H1 (cell line): ENCODE data around the gene TMPRSS9. TPM values are rescaled to one million over a fixed set of nuclear protein-coding genes. Genes with fewer than 3 reads are reported as not detected.

Experiments used
- CTCF ChIA-PET: fragments of 300-600 bp; sonication (Branson Sonifier 250); formaldehyde crosslinking; loops from one replicate; lab custom pipeline; 2021; ENCODE audit not compliant: partially characterized antibody; lab: Charles Lee
- POLR2A ChIA-PET: fragments of 300-600 bp; sonication (Branson Sonifier 250); formaldehyde crosslinking; loops from one replicate; lab custom pipeline; 2021; ENCODE audit warnings: inconsistent platforms; ENCODE audit not compliant: partially characterized antibody; lab: Charles Lee
- DNase-seq, 2 experiments: peaks; one replicate each; pipeline versions ENCODE4 v3.0.0 to v3.0.0-alpha.2; 2010 to 2022; ENCODE audit warnings: low spot score in 2 of 2, low read depth in 1 of 2, mixed read lengths in 1 of 2
- FAIRE-seq: peaks from 2 replicates; lab custom pipeline; 2011; peaks lifted over from hg19 to GRCh38; lab: Jason Lieb, UNC
- H2AFZ ChIP-seq: 2 replicates; pipeline ENCODE4 v1.8.1; 2012; ENCODE audit warnings: low read length, inconsistent platforms
- H2AK5ac ChIP-seq: 2 replicates; pipeline ENCODE4 v1.6.1; 2013; ENCODE audit warnings: low read depth, low read length
- H2BK120ac ChIP-seq: replicated peaks from 2 replicates; pipeline ENCODE3; 2013; ENCODE audit warnings: low read depth, low read length, inconsistent platforms
- H2BK12ac ChIP-seq: 2 replicates; pipeline ENCODE4 v1.6.1; 2013; ENCODE audit warnings: low read depth, low read length
- H2BK15ac ChIP-seq: 2 replicates; pipeline ENCODE4 v1.6.1; 2013; ENCODE audit warnings: low read length
- H2BK20ac ChIP-seq: 2 replicates; pipeline ENCODE4 v1.6.1; 2013; ENCODE audit warnings: low read length
- H2BK5ac ChIP-seq: 2 replicates; pipeline ENCODE4 v1.6.1; 2013; ENCODE audit warnings: low read depth, low read length
- H3K14ac ChIP-seq: 2 replicates; pipeline ENCODE4 v1.6.1; 2013; ENCODE audit warnings: inconsistent platforms; ENCODE audit not compliant: insufficient read length
- H3K18ac ChIP-seq: 2 replicates; pipeline ENCODE4 v1.6.1; 2013; ENCODE audit warnings: low read length; ENCODE audit errors: extremely low read depth
- H3K23ac ChIP-seq: 2 replicates; pipeline ENCODE4 v1.6.1; 2013; ENCODE audit warnings: inconsistent platforms; ENCODE audit not compliant: insufficient read length
- H3K23me2 ChIP-seq: 2 replicates; pipeline ENCODE4 v1.6.1; 2013; ENCODE audit warnings: low read depth, low read length
- H3K27ac ChIP-seq: 2 replicates; pipeline ENCODE4 v1.6.1; 2011; ENCODE audit warnings: low read depth, low read length, inconsistent platforms
- H3K27me3 ChIP-seq, 4 experiments: replicated peaks in 1 of 4; 1 replicate in 1 of 4; 2 replicates in 3 of 4; pipeline versions ENCODE4 v1.6.1 to v1.8.1; 2011 to 2013; ENCODE audit warnings: low read length in 3 of 4, mild to moderate bottlenecking in 3 of 4, inconsistent platforms in 2 of 4, mixed read lengths in 2 of 4, moderate library complexity in 1 of 4; ENCODE audit not compliant: control insufficient read depth in 3 of 4, insufficient read depth in 3 of 4; ENCODE audit errors: extremely low read depth in 1 of 4
- H3K36me3 ChIP-seq, 4 experiments: 2 replicates each; pipeline versions ENCODE4 v1.6.1 to v1.8.1; 2011 to 2013; ENCODE audit warnings: mild to moderate bottlenecking in 4 of 4, low read length in 3 of 4, moderate library complexity in 2 of 4, control low read depth in 1 of 4, inconsistent platforms in 1 of 4; ENCODE audit not compliant: insufficient read depth in 4 of 4, control insufficient read depth in 2 of 4
- H3K4ac ChIP-seq: replicated peaks from 2 replicates; pipeline ENCODE3; 2013; ENCODE audit warnings: low read length, low read depth, mixed read lengths, inconsistent platforms; ENCODE audit not compliant: insufficient read length
- H3K4me1 ChIP-seq, 4 experiments: replicated peaks in 1 of 4; 1 replicate in 1 of 4; 2 replicates in 3 of 4; pipeline versions ENCODE4 v1.6.1 to v1.8.1; 2011 to 2013; ENCODE audit warnings: low read length in 3 of 4, inconsistent platforms in 2 of 4, mixed read lengths in 1 of 4; ENCODE audit not compliant: insufficient read depth in 4 of 4, control insufficient read depth in 3 of 4
- H3K4me2 ChIP-seq, 2 experiments: 2 replicates each; pipeline versions ENCODE4 v1.6.1 to v1.8.1; 2011 to 2013; ENCODE audit warnings: low read depth in 2 of 2, low read length in 2 of 2, control low read depth in 1 of 2, inconsistent platforms in 1 of 2, mild to moderate bottlenecking in 1 of 2; ENCODE audit not compliant: insufficient read depth in 1 of 2
- H3K4me3 ChIP-seq, 4 experiments: fragments of 200-600, 300-600 bp in 1 of 4; sonication (generic), shearing (Covaris generic), sonication (Bioruptor Twin) in 1 of 4; 2 replicates each; pipeline versions ENCODE4 v1.5.1 to v1.8.1; 2011 to 2016; ENCODE audit warnings: low read length in 4 of 4, low read depth in 3 of 4, control low read depth in 2 of 4, inconsistent platforms in 2 of 4, mild to moderate bottlenecking in 2 of 4, mixed read lengths in 1 of 4, moderate library complexity in 1 of 4; ENCODE audit not compliant: insufficient read depth in 2 of 4; ENCODE audit errors: extremely low read depth in 1 of 4
- H3K56ac ChIP-seq: replicated peaks from 2 replicates; pipeline ENCODE3; 2013; ENCODE audit warnings: low read depth, mild to moderate bottlenecking, mixed read lengths, low read length, inconsistent platforms; ENCODE audit not compliant: insufficient read length
- H3K79me1 ChIP-seq: 2 replicates; pipeline ENCODE4 v1.6.1; 2013; ENCODE audit warnings: low read depth, low read length, control low read depth
- H3K79me2 ChIP-seq, 2 experiments: 2 replicates each; pipeline versions ENCODE4 v1.6.1 to v1.8.1; 2012 to 2013; ENCODE audit warnings: low read length in 2 of 2, mild to moderate bottlenecking in 2 of 2, inconsistent platforms in 1 of 2; ENCODE audit not compliant: insufficient read depth in 2 of 2, control insufficient read depth in 1 of 2
- H3K9ac ChIP-seq, 4 experiments: replicated peaks in 1 of 4; 1 replicate in 1 of 4; 2 replicates in 3 of 4; pipeline versions ENCODE4 v1.6.1 to v1.8.1; 2011 to 2013; ENCODE audit warnings: low read depth in 3 of 4, low read length in 3 of 4, control low read depth in 2 of 4, mild to moderate bottlenecking in 2 of 4, moderate library complexity in 2 of 4, inconsistent platforms in 1 of 4; ENCODE audit errors: extremely low read depth in 1 of 4
- H3K9me3 ChIP-seq, 2 experiments: 2 replicates each; pipeline versions ENCODE4 v1.6.1 to v1.8.1; 2012 to 2013; ENCODE audit warnings: mild to moderate bottlenecking in 2 of 2, moderate library complexity in 2 of 2, control low read depth in 1 of 2, inconsistent platforms in 1 of 2, low read depth in 1 of 2, low read length in 1 of 2, mixed read lengths in 1 of 2; ENCODE audit not compliant: insufficient read depth in 2 of 2
- H4K20me1 ChIP-seq, 2 experiments: replicated peaks in 1 of 2; 2 replicates each; pipeline versions ENCODE3 to v1.8.1; 2011 to 2013; ENCODE audit warnings: inconsistent platforms in 2 of 2, low read length in 2 of 2, mild to moderate bottlenecking in 1 of 2; ENCODE audit not compliant: insufficient read depth in 2 of 2, control insufficient read depth in 1 of 2
- H4K5ac ChIP-seq: 2 replicates; pipeline ENCODE4 v1.6.1; 2013; ENCODE audit warnings: low read length, low read depth, mixed read lengths, inconsistent platforms; ENCODE audit not compliant: insufficient read length
- H4K8ac ChIP-seq: 2 replicates; pipeline ENCODE4 v1.8.0; 2013; ENCODE audit warnings: mild to moderate bottlenecking, moderate library complexity, low read length, inconsistent platforms; ENCODE audit not compliant: insufficient read depth; ENCODE audit errors: extremely low read depth
- H4K91ac ChIP-seq: replicated peaks from 2 replicates; pipeline ENCODE3; 2013; ENCODE audit warnings: low read length, mixed read lengths, inconsistent platforms; ENCODE audit not compliant: insufficient read length
- ASH2L ChIP-seq: fragments of 200-600, 300-600 bp; sonication (generic); IDR thresholded peaks from one replicate; pipeline ENCODE4 v1.7.1; 2017; ENCODE audit warnings: low read length
- CBX8 ChIP-seq: fragments of 300-800, 300-1000 bp; sonication (generic); IDR thresholded peaks from 2 replicates; pipeline ENCODE4 v1.7.1; 2016; ENCODE audit warnings: low read depth, low read length, borderline replicate concordance
- CHD1 ChIP-seq: IDR thresholded peaks from 2 replicates; pipeline ENCODE4 v1.6.1; 2012; ENCODE audit warnings: low read depth, low read length, improper control_type of control experiment
- GABPA ChIP-seq: IDR thresholded peaks from 2 replicates; pipeline ENCODE4 v1.6.1; 2011; ENCODE audit warnings: mild to moderate bottlenecking, low read length, moderate library complexity, borderline replicate concordance; ENCODE audit not compliant: insufficient read depth
- JUND ChIP-seq: IDR thresholded peaks from 2 replicates; pipeline ENCODE4 v1.6.1; 2011; ENCODE audit warnings: mild to moderate bottlenecking, improper control_type of control experiment, low read length
- KDM1A ChIP-seq: fragments of 200-600, 300-600 bp; sonication (generic); IDR thresholded peaks from 2 replicates; pipeline ENCODE4 v1.7.1; 2016; ENCODE audit warnings: mild to moderate bottlenecking, low read length, borderline replicate concordance
- KDM4A ChIP-seq: IDR thresholded peaks from one replicate; pipeline ENCODE4 v1.7.1; 2012; ENCODE audit warnings: low read depth, mild to moderate bottlenecking, moderate library complexity, low read length, inconsistent platforms; ENCODE audit not compliant: severe bottlenecking
- POLR2A ChIP-seq, 2 experiments: IDR thresholded peaks; 1 replicate in 1 of 2; 2 replicates in 1 of 2; pipeline ENCODE4 v1.6.1; 2011; ENCODE audit warnings: low read depth in 2 of 2, low read length in 2 of 2, mild to moderate bottlenecking in 2 of 2; ENCODE audit errors: control extremely low read depth in 1 of 2
- RAD21 ChIP-seq, 2 experiments: IDR thresholded peaks in 1 of 2; conservative IDR thresholded peaks in 1 of 2; 2 replicates each; pipeline ENCODE4 v1.6.1; 2011; ENCODE audit warnings: low read depth in 2 of 2, low read length in 2 of 2, improper control_type of control experiment in 1 of 2, inconsistent platforms in 1 of 2, mild to moderate bottlenecking in 1 of 2, moderate library complexity in 1 of 2
- RFX5 ChIP-seq: IDR thresholded peaks from 2 replicates; pipeline ENCODE4 v1.6.1; 2011; ENCODE audit warnings: low read depth, low read length, improper control_type of control experiment, borderline replicate concordance
- RNF2 ChIP-seq: fragments of 200-900, 300-1000 bp; sonication (generic); IDR thresholded peaks from 2 replicates; pipeline ENCODE4 v1.7.1; 2016; ENCODE audit warnings: borderline replicate concordance, low read depth, mild to moderate bottlenecking, antibody characterized with exemption, low read length; ENCODE audit not compliant: poor library complexity, severe bottlenecking; ENCODE audit errors: missing control alignments
- TAF1 ChIP-seq: IDR thresholded peaks from 2 replicates; pipeline ENCODE4 v1.6.1; 2011; ENCODE audit warnings: mild to moderate bottlenecking, low read depth, low read length
- WGBS, 2 experiments: shearing (Covaris generic) in 1 of 2; methylation state at CpG; one replicate each; pipeline versions ENCODE4 v1.1.6 to v1.1.7; 2013 to 2015; ENCODE audit warnings: low lambda C conversion rate in 2 of 2, mixed read lengths in 2 of 2, inconsistent platforms in 1 of 2, low coverage in 1 of 2, missing lambda C conversion rate in 1 of 2; ENCODE audit not compliant: insufficient replicate concordance in 2 of 2, insufficient coverage in 1 of 2, insufficient read length in 1 of 2; ENCODE audit errors: extremely low coverage in 1 of 2, missing lambda C conversion rate in 1 of 2; 5-methylcytosine and 5-hydroxymethylcytosine counted together
- polyA plus RNA-seq, 7 experiments: library from polyadenylated mRNA; depleted of rRNA in 3 of 7; stranded (reverse) in 5 of 7; unstranded in 2 of 7; fragments of >200 nt in 5 of 7; fragments of 200-250 nt in 2 of 7; gene quantifications; 1 replicate in 5 of 7; 2 replicates in 1 of 7; 4 replicates in 1 of 7; pipeline versions ENCODE4 v1.2.1 to v1.2.3, GENCODE V29; 2011 to 2013; ENCODE audit warnings: missing spikeins in 2 of 7, mixed read lengths in 2 of 7
- total RNA-seq: library from RNA; stranded (reverse); fragmentation: NEBNext Ultra II Directional; extraction: Animal tissue kit (Norgen Biotek cat#: 25700); gene quantifications from 2 replicates; pipeline ENCODE4 v1.2.1, GENCODE V29; 2021
- TF ChIP-seq, protein P1 (sequence below): IDR thresholded peaks from 2 replicates; pipeline ENCODE4 v1.6.1; 2012; ENCODE audit warnings: inconsistent platforms

TMPRSS9 gene
- total and polyA plus RNA-seq, 2 of the 8 experiments (the other 6 are each of a cell fraction or from before 2014, with no cell fraction given) = 0.15 to 0.19 TPM

DNA sequence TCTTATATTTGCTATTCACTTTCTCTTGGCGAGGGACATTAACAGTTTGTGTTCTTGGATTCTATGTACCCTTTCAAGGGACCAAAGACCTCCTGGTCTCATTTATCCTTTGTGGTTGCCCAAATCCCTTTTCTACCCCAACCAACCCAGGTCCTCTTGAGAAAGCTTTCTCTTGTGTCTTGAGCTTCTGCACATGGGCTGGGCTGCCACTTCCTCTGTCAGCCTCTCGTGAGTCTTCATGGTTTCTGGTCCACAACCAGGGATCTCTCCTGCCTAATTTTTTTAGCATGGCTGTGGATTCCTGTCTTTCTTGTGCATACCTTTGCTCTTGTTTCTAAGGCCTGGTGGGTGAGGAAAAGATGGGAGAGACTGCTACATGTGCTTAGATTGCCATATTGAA, 52.4 kb downstream of the TMPRSS9 start:
- ChIA-PET POLR2A (interaction anchor here (1.2 to 5.8 kb wide), 3 partner anchors 10 to 23 kb away, joined by 3 to 32 read pairs (median 3); no protein-coding TSS in a partner anchor), CTCF (interaction anchor here (0.6 to 1.7 kb wide), 5 partner anchors 8 to 74 kb away, joined by 3 to 6 read pairs (median 3); no protein-coding TSS in a partner anchor)
- Histone ChIP-seq H2AK5ac (no peak overlapping the region), H3K79me2 (no peaks in the 10 kb centered on the region), H2BK20ac (no peak overlapping the region), H2BK120ac (no peak overlapping the region), H3K23ac (no peak overlapping the region), H3K4me2 (no peak overlapping the region), H2AFZ (no peak overlapping the region), H2BK15ac (no peak overlapping the region), H3K4me1 (peaks cover 0 to 4% (median 0%) of the 10 kb centered on the region in 4 experiments; a peak in 2 of 7 replicates), H3K27me3 (peaks cover 0 to 2% (median 0%) of the 10 kb centered on the region in 4 experiments; a peak in 3 of 7 replicates), H3K79me1 (no peaks in the 10 kb centered on the region), H3K56ac (no peak overlapping the region), H4K20me1 (no peaks in the 10 kb centered on the region), H3K23me2 (no peaks in the 10 kb centered on the region), H4K91ac (no peak overlapping the region), H3K18ac (no peak overlapping the region), H4K5ac (no peak overlapping the region), H3K4ac (no peak overlapping the region), H2BK5ac (no peak overlapping the region), H3K27ac (no peak overlapping the region), H4K8ac (no peak overlapping the region), H3K4me3 (no peak overlapping the region), H2BK12ac (no peak overlapping the region), H3K9me3 (peaks cover 0 to 3% of the 10 kb centered on the region in 2 experiments; a peak in 1 of 4 replicates), H3K36me3 (no peaks in the 10 kb centered on the region; a peak in 1 of 8 replicates), H3K9ac (no peak overlapping the region), H3K14ac (no peak overlapping the region)
- FAIRE-seq (no peak), DNase-seq (no peak)
- 73% methylated on average over 2 of the region's 2 CpGs; no CpG with 5 or more reads in 1 of the 2 experiments for WGBS, 2 experiments
- no peak for TF ChIP-seq ASH2L
- no peak for TF ChIP-seq CBX8
- no peak for TF ChIP-seq RAD21 (IDR thresholded peaks at IDR 0.05 in 1 of 2, conservative IDR thresholded peaks at IDR 0.05 in 1 of 2; ENCODE audit: low read depth in 2 of 2, low read length in 2 of 2)
- TF ChIP-seq GABPA = no peak
- no peak for TF ChIP-seq KDM4A
- TF ChIP-seq JUND = no peak
- no peak for TF ChIP-seq RFX5
- TF ChIP-seq, protein P1, sequence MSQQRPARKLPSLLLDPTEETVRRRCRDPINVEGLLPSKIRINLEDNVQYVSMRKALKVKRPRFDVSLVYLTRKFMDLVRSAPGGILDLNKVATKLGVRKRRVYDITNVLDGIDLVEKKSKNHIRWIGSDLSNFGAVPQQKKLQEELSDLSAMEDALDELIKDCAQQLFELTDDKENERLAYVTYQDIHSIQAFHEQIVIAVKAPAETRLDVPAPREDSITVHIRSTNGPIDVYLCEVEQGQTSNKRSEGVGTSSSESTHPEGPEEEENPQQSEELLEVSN = no peak
- no peak for TF ChIP-seq KDM1A
- no peak for TF ChIP-seq CHD1
- no peak for TF ChIP-seq RNF2
- TF ChIP-seq POLR2A (IDR thresholded peaks at IDR 0.05; ENCODE audit: control extremely low read depth in 1 of 2, low read depth in 2 of 2, low read length in 2 of 2) = no peak
- TF ChIP-seq TAF1 = no peak
